HL-60/S4 (cell line): ENCODE measurements around the gene CLIC6.

Experiments used
- in situ Hi-C: fragments of 300-500 bp; cut with MboI; formaldehyde crosslinking; loops from 2 replicates; pipeline ENCODE4 v1.14.3; 2022; ENCODE audit warnings: low sequenced_read_pairs

Gene CLIC6

GRCh38 chr21:34724131-34724856 lies 55.5 kb downstream of the CLIC6 start:
- in situ Hi-C loops: no loop called here

GRCh38 chr21:34724857-34725195 lies 56.0 kb downstream of the CLIC6 start:
- in situ Hi-C loops: loop anchor here (25.0 kb wide), 1 partner anchor 1112 kb away; no protein-coding TSS in a partner anchor

DNA sequence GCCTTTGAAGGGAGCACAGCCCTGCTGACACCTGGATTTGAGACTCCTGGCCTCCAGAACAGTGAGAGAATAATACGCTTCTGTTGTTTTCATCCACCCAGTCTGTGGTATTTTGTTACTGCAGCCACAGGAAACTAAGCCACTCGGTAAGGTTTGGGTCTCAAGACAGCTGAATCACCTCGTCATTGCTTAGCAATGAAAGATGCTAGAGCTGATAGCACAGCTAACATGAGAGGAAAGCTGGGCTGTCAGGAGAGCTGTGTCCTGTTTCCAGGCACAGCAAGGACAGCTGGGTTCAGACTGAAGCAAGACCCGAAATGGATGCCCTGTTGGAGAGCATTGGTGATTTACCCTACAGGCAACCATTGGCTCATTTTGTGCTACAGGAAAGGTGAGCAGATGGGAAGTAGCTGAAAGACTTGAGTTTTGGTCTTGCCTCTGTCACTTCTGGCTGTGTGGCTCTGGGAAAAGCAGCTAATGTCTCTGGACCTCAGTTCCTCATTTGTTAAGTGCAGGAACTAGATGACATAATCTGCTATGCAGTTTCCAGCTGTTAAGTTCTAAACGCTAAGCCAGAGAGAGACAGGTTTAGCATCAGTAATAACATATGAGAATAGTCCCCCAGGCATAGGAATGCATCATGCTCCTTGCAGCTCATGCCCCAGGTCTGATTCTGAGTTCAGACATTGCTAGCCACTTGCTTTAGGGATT lies 58.0 kb downstream of the CLIC6 start:
- in situ Hi-C loops: loop anchor here (25.0 kb wide), 1 partner anchor 1111 kb away; no protein-coding TSS in a partner anchor

GRCh38 chr21:34728479-34728878 lies 59.7 kb downstream of the CLIC6 start:
- in situ Hi-C loops: loop anchor here (25.0 kb wide), 1 partner anchor 1109 kb away; no protein-coding TSS in a partner anchor

DNA sequence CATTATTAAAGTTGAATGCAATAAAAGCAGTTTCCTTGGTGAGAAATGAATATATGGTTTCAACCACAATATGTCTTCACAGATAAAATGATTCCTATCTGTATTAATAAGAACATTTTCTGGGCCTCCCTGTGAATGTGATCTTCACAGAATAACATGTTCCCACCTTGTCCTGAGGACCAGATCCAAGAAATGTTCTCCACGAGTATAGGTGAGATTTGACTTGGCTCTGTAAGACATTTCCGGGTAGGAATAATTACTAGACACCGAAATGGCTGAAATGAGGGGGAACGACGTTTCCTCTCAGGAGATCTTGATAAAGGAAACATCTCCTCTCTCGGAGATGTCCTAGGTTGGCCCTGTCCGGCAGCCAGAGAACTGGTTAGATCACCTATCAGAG lies 61.4 kb downstream of the CLIC6 start:
- in situ Hi-C loops: loop anchor here (25.0 kb wide), 1 partner anchor 1107 kb away; no protein-coding TSS in a partner anchor

DNA sequence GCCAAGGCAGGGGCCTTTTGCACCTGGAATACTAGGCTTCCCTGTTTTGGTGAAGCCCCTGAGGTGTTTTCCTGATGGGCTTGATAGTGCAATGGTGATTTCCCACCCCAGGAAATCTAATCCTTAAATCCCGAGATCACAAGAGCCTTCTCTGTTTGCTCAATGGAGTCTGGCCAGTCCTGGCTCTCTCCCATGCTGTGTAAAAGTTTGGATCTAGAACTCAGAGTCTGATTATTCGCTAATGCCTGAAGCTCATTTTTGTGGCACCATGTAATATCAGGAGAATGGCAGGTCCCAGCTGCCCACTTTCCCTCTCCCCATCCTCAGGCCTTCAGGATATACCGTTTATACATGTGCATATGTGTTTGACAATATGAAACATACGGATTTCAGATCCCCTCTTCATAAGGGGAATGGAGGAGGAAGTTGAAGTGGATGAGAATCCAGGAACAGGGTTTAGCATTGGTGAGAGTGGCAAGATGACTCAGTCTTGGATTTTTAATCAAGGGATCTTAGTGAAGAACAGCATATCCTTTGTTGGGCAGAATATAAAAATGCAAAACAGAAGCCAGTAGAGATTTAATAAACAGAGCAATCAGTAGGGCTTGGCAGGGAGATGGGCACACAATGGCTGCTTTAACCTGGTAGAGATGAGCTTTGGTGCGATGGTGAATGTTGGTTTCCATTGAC lies 62.1 kb downstream of the CLIC6 start:
- in situ Hi-C loops: loop anchor here (25.0 kb wide), 1 partner anchor 1106 kb away; no protein-coding TSS in a partner anchor

DNA sequence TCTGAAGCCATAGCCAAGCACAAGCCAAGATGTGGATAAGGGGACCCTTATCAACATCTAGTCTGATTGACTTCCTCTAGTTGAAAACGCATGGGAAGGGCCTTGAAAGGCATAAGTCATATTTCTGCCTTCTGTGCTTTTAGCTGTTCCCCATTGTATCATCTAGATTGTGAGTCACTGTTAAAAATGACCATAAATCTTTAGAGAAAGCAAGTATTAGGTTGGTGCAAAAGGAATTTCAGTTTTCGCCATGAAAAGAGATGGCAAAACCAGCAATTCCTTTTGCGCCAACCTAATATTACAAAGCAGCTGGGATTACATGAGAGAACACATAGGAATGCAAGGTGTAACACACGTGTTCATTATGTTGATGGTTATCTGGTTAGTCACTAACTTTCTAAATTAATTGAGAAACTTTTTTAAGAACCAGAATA lies 63.6 kb downstream of the CLIC6 start:
- in situ Hi-C loops: loop anchor here (25.0 kb wide), 1 partner anchor 1105 kb away; no protein-coding TSS in a partner anchor

- in situ Hi-C loops: loop anchor here (25.0 kb wide), 1 partner anchor 1103 kb away; no protein-coding TSS in a partner anchor
Measured at GRCh38 chr21:34733852-34734251, 65.1 kb downstream of the CLIC6 start.

DNA sequence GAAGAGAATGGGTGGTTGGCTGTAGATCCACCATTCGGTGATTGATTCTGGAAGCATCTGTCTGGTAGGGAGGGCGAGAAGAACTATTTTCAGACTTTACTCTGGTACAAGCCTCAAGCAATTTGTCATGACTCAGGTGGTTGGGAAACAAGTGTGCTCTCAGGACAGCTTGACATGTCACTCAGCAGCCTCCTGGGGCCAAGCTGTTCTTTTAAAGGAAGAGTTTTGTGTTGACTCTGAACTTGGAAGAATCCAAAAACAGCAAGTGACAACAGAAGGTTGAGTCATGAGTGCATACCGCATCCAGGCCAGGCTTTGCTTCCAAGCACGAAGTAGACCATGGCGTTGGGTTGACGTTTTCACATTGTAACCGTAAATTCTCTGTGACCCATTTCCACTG lies 65.9 kb downstream of the CLIC6 start:
- in situ Hi-C loops: loop anchor here (25.0 kb wide), 1 partner anchor 1103 kb away; no protein-coding TSS in a partner anchor

GRCh38 chr21:34736116-34736874 lies 67.5 kb downstream of the CLIC6 start:
- in situ Hi-C loops: loop anchor here (25.0 kb wide), 1 partner anchor 1101 kb away; no protein-coding TSS in a partner anchor

DNA sequence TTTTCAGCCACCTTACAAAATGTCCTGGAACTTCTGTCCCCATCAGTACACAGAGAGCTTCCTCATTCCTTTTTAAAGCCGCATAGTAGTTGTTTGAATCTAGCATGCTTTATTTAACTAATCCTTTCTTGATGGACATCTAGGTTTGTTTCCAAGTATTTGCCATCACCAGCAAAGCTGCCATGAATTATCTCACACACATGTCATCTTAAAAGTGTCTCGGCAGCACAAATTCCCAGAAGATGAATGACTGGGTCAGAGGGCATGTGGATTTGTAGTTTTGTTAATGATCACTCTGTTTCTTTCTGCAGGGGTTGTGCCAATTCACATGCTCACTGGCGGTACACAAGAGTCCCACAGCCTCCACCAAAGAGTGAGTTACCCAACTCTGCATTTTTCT lies 68.3 kb downstream of the CLIC6 start:
- in situ Hi-C loops: loop anchor here (25.0 kb wide), 1 partner anchor 1100 kb away; no protein-coding TSS in a partner anchor

GRCh38 chr21:34740198-34740597 lies 71.4 kb downstream of the CLIC6 start:
- in situ Hi-C loops: loop anchor here (25.0 kb wide), 1 partner anchor 1097 kb away; no protein-coding TSS in a partner anchor

DNA sequence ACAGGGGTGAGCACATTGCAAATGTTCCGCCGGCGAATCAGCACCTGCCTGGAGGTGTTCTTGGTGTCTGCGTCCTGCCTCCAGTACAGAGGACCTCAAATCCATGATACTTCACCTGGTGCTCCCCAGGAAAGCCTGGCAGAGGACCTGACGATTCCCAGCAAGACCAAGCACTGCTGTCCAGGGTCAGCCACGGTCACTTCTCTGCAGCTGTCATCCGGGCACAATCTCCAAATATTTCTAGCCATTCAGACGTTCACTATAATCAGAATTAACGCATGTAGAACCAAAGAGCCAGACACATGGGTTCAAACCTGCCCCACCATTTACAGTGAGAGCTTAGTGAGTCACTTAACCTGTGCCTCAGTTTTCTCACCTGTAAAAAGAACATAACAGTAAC lies 74.5 kb downstream of the CLIC6 start:
- in situ Hi-C loops: loop anchor here (25.0 kb wide), 1 partner anchor 1094 kb away; no protein-coding TSS in a partner anchor

DNA sequence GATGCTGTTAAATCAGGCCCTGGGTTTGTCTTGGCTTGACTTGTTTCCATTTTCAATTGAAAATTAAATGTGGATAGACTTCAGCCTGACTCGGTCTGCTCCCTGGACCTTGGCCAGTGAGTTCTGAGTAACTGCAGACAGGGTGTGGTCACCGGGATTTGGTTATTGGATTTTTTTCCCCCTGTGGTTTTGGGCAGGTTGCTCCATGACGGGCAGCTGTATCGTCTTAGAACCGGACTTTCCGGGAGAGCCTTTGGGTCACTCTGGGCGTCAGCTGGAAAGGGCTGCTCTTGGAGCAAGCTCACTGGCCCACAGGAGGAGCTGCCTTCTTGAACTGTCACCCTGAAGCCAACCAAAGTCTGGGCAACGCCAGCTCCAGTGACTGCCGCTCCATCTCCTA lies 75.0 kb downstream of the CLIC6 start:
- in situ Hi-C loops: loop anchor here (25.0 kb wide), 1 partner anchor 1093 kb away; no protein-coding TSS in a partner anchor

DNA sequence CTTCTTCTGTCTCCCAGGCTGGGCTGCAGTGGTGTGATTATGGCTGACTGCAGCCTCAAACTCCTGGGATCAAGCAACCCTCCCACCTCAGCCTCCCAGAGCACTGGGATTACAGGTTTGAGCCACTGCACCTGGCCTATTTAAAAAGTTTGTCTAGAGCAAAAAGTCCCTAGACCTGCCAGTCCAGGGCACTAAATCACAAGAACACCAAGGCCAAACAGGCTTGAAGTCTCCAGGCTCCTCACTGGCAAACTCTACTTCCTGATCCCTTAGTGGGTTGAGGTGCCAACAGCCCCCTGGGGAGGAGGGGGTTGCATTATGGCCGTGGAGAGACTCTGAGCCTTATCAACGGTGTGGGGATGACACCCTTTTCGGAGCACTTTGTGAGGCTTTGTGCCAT lies 76.0 kb downstream of the CLIC6 start:
- in situ Hi-C loops: loop anchor here (25.0 kb wide), 1 partner anchor 1092 kb away; no protein-coding TSS in a partner anchor

DNA sequence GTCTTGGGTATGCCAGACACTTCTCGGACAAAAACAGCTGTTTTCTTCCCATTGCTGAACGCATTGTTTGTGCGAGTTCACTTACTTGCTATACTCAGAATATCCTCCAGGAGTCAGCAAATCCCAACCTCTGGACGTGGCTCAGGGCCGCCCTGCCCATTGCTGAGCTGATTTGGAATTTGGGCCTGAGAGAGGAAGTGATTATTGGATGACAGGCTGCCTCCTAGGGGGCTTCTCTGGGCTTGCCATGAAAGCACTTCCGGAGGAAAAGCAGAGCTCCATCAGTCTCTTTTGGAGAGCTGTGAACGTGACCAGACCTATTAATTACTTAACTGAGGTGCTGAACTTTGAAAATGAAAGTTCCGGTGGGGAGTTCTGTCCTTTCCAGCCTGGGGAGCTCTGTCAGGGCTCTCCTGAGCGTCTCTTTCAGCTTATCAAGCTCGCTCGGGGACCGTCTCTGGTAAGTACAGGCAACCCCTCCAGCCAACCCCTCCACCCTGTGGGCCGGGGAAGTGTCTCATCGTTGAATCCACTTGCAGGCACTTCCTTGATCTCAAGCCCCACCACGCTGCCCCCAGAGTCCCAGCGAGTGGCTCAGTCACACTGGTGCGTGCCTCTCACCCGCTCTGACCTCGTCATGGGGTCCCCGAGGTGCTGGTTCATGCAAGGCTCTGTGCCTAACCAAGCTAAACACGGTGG lies 76.9 kb downstream of the CLIC6 start:
- in situ Hi-C loops: loop anchor here (25.0 kb wide), 1 partner anchor 1092 kb away; no protein-coding TSS in a partner anchor

GRCh38 chr21:34748862-34749261 lies 80.1 kb downstream of the CLIC6 start:
- in situ Hi-C loops: loop anchor here (25.0 kb wide), 1 partner anchor 1088 kb away; no protein-coding TSS in a partner anchor

GRCh38 chr21:34754690-34755647 lies 86.2 kb downstream of the CLIC6 start:
- in situ Hi-C loops: no loop called here
